Heart right ventricle (tissue), 16 donors: ENCODE data around the gene GNAI1. TPM values are rescaled to one million over a fixed set of nuclear protein-coding genes. Genes with fewer than 3 reads are reported as not detected.

ENCODE experiments used
- ATAC-seq, 8 donors: fragments of 200-7000 bp; cut with Tn5 transposase; one replicate each; pipeline ENCODE4 v1.9.1; 2020; ENCODE audit warnings: mild to moderate bottlenecking in 8 of 8, moderate library complexity in 8 of 8, moderate number of reproducible peaks in 1 of 8
- DNase-seq, 2 donors: peaks; one replicate each; pipeline ENCODE4 v3.0.0-alpha.2; 2020
- H3K27ac ChIP-seq, 10 donors: fragments of 200-600 bp; sonication (generic) in 2 of 10; one replicate each; pipeline versions ENCODE4 v1.5.0 to v1.8.0; 2020 to 2022; ENCODE audit warnings: mild to moderate bottlenecking in 3 of 10
- H3K27me3 ChIP-seq, 7 donors: fragments of 200-600 bp; one replicate each; pipeline ENCODE4 v1.8.0; 2021 to 2022; ENCODE audit warnings: mild to moderate bottlenecking in 2 of 7
- H3K36me3 ChIP-seq, 9 donors: fragments of 200-600 bp; sonication (generic) in 1 of 9; one replicate each; pipeline versions ENCODE4 v1.5.0 to v1.8.0; 2020 to 2022; ENCODE audit warnings: mild to moderate bottlenecking in 2 of 9
- H3K4me1 ChIP-seq, 9 donors: fragments of 200-600 bp; sonication (generic) in 1 of 9; one replicate each; pipeline versions ENCODE4 v1.5.0 to v1.8.0; 2020 to 2022; ENCODE audit warnings: mild to moderate bottlenecking in 4 of 9
- H3K4me3 ChIP-seq, 10 donors: fragments of 200-600 bp; sonication (generic) in 2 of 10; one replicate each; pipeline versions ENCODE4 v1.5.0 to v1.8.0; 2020 to 2022; ENCODE audit warnings: mild to moderate bottlenecking in 7 of 10, moderate library complexity in 2 of 10
- H3K9me3 ChIP-seq, 11 donors: fragments of 200-600 bp in 10 of 11; sonication (generic) in 2 of 11; one replicate each; pipeline versions ENCODE4 v1.5.0 to v1.8.0; 2013 to 2022; ENCODE audit warnings: mild to moderate bottlenecking in 2 of 11, control low read depth in 1 of 11, moderate library complexity in 1 of 11
- CTCF ChIP-seq, 9 donors: fragments of 200-600 bp; sonication (generic) in 2 of 9; IDR thresholded peaks; one replicate each; pipeline versions ENCODE4 v1.5.0 to v1.8.0; 2021 to 2022; ENCODE audit warnings: antibody characterized with exemption in 9 of 9, mild to moderate bottlenecking in 5 of 9, moderate library complexity in 1 of 9
- WGBS, 2 donors: extraction: QIAGEN DNeasy Blood & Tissue Kit; methylation state at CpG; one replicate each; pipeline ENCODE4 v1.1.7; 2013; ENCODE audit warnings: inconsistent platforms in 1 of 2; 5-methylcytosine and 5-hydroxymethylcytosine counted together
- intact Hi-C, 10 donors: fragments of 100-400 bp; cut with DNase I; formaldehyde crosslinking; loops; one replicate each; pipeline versions ENCODE4 v1.11.1 to v1.14.2; 2022
- polyA plus RNA-seq, 2 donors: library from polyadenylated mRNA; stranded (reverse); fragments of 200-250 nt; gene quantifications; one replicate each; pipeline ENCODE4 v1.2.3, GENCODE V29; 2013
- total RNA-seq, 10 donors: library from RNA; stranded (reverse); fragmentation: NEBNext Ultra II Directional in 3 of 10; extraction: Animal tissue kit (Norgen Biotek cat#: 25700) in 3 of 10; gene quantifications; one replicate each; pipeline versions ENCODE4 v1.2.1 to v1.2.4, GENCODE V29; 2021 to 2023
- donor health status: Arrhythmogenic right ventricular cardiomyopathy.
- donor health status: ischemic (EF 13 %, LVEDD 7.1; RV severe dilation, severe dysfunction).
- donor health status: healthy with polysubstance abuse.
- donor health status: DM: no; HTN: yes; CAD: no.
- donor health status: DM: no; HTN: no; CAD: no.
- donor health status: ischemic (EF 25% LVEDD 6.9; RV normal size, moderate dysfunction).
- donor health status: ischemic (EF 25% LVEDD 5.7; RV mildly dilated, moderate dysfunction).
- donor health status: healthy.
- donor health status: DM: yes; HTN: yes; CAD: no.
- donor health status: Ischemic cardiomyopathy.
- donor health status: ischemic (EF 35%, LVEDD 5.7; RV mildly dilated, moderate dysfunction).
- donor health status: nonischemic (EF 11% LVEDD 7.7; RV severe dilation, severe dysfunction).
- donor health status: DM: yes; HTN: yes; CAD: no.
- donor health status: PGD.
- donor health status: ischemic (EF 29% LVEDD 5.4; RV normal size, mild dysfunction).
- donor health status: nonischemic (EF 23%, LVEDD 6.1; RV moderate dilation, normal function).

GNAI1 gene
- total and polyA plus RNA-seq, 12 donors = 5.5 to 19.9 (median 12.5) TPM

GRCh38 chr7:80232979-80233724 is 98.5 kb downstream of the GNAI1 start:
- Histone ChIP-seq H3K27me3 (no peaks in the 10 kb centered on the region), H3K9me3 (no peaks in the 10 kb centered on the region), H3K4me3 (no peak overlapping the region), H3K4me1 (peaks cover 0 to 8% (median 0%) of the 10 kb centered on the region in 9 donors), H3K27ac (no peak overlapping the region), H3K36me3 (no peaks in the 10 kb centered on the region)
- intact Hi-C loops = no loop called here
- 92 to 93% methylated on average over 4 of the region's 4 CpGs for WGBS, 2 donors
- no peak for ATAC-seq
- no peak for DNase-seq
- no peak for TF ChIP-seq CTCF (IDR thresholded peaks at IDR 0.05)

GRCh38 chr7:80235334-80235733 is 100.7 kb downstream of the GNAI1 start:
- Histone ChIP-seq H3K4me3 (no peak overlapping the region), H3K4me1 (peaks cover 0 to 4% (median 0%) of the 10 kb centered on the region in 9 donors), H3K27me3 (no peaks in the 10 kb centered on the region), H3K27ac (no peak overlapping the region), H3K9me3 (no peaks in the 10 kb centered on the region), H3K36me3 (no peaks in the 10 kb centered on the region)
- TF ChIP-seq CTCF (IDR thresholded peaks at IDR 0.05) = no peak
- no peak for DNase-seq
- no peak for ATAC-seq
- intact Hi-C loops = no loop called here
- 80 to 81% methylated on average over 4 of the region's 4 CpGs for WGBS, 2 donors

GRCh38 chr7:80236681-80237080 is 102.0 kb downstream of the GNAI1 start:
- WGBS, 2 donors = 84 to 97% methylated on average over 1 of the region's 1 CpG
- no peaks in the 10 kb centered on the region for H3K9me3 ChIP-seq
- H3K4me1 ChIP-seq = no peaks in the 10 kb centered on the region
- no peak overlapping the region for H3K4me3 ChIP-seq
- ATAC-seq (no peak), DNase-seq (no peak)
- no peaks in the 10 kb centered on the region for H3K36me3 ChIP-seq
- H3K27ac ChIP-seq = no peak overlapping the region
- H3K27me3 ChIP-seq = no peaks in the 10 kb centered on the region
- TF ChIP-seq CTCF (IDR thresholded peaks at IDR 0.05) = no peak
- intact Hi-C loops = no loop called here

GRCh38 chr7:80240265-80241025 is 105.8 kb downstream of the GNAI1 start:
- WGBS, 2 donors = 92 to 93% methylated on average over 4 of the region's 4 CpGs
- H3K27me3 ChIP-seq = no peaks in the 10 kb centered on the region
- H3K4me3 ChIP-seq = no peak overlapping the region
- no peak overlapping the region for H3K27ac ChIP-seq
- H3K36me3 ChIP-seq = no peaks in the 10 kb centered on the region
- no peak for TF ChIP-seq CTCF (IDR thresholded peaks at IDR 0.05)
- DNase-seq = no peak
- peaks cover 0 to 17% (median 7%) of the 10 kb centered on the region in 9 donors for H3K4me1 ChIP-seq
- intact Hi-C loops = no loop called here
- ATAC-seq = no peak
- no peaks in the 10 kb centered on the region for H3K9me3 ChIP-seq
